HepG2 (cell line): ENCODE measurements around the gene GPRIN1. TPM values are rescaled to one million over a fixed set of nuclear protein-coding genes. Genes with fewer than 3 reads are reported as not detected.

Experiments used
- ATAC-seq: fragments of 200-7000 bp; cut with Tn5 transposase; 3 replicates; pipeline ENCODE4 v1.9.1; 2020; ENCODE audit warnings: mild to moderate bottlenecking, moderate library complexity
- BruUV-seq: library from RNA; stranded (reverse); fragments of 400-500 nt; replicated peaks from 2 replicates; lab custom pipeline; 2021; lab: Mats Ljungman, UMichigan
- CTCF ChIA-PET: fragments of 300-600 bp; formaldehyde crosslinking; extraction: SDS; loops from one replicate; lab custom pipeline; 2021; ENCODE audit warnings: low total read pairs, inconsistent platforms, low intra/inter-chr PET ratio; lab: Yijun Ruan, JAX
- POLR2A ChIA-PET: fragments of 350-600 bp; sonication (Branson Sonifier 250); formaldehyde crosslinking; loops from one replicate; lab custom pipeline; 2020; ENCODE audit warnings: antibody characterized with exemption, inconsistent platforms; lab: Yijun Ruan, JAX
- DNase-seq: peaks from one replicate; pipeline ENCODE4 v3.0.0-alpha.2; 2015; ENCODE audit warnings: low spot score
- FAIRE-seq: peaks from 3 replicates; lab custom pipeline; 2011; peaks lifted over from hg19 to GRCh38; lab: Jason Lieb, UNC
- H2AFZ ChIP-seq: one replicate; pipeline ENCODE4 v1.6.1; 2011; ENCODE audit warnings: low read length, inconsistent platforms
- H3K27ac ChIP-seq: fragments of 300-600 bp; 3 replicates; pipeline ENCODE4 v1.8.0; 2011; ENCODE audit warnings: mixed run types, mild to moderate bottlenecking, mixed read lengths, low read length, inconsistent platforms; ENCODE audit not compliant: insufficient read depth; ENCODE audit errors: extremely low read length
- H3K27me3 ChIP-seq, 2 experiments: fragments of 200-600 bp in 1 of 2; 2 replicates in 1 of 2; 3 replicates in 1 of 2; pipeline versions ENCODE4 v1.6.0 to v1.8.0; 2011; ENCODE audit warnings: low read length in 2 of 2, mild to moderate bottlenecking in 2 of 2, moderate library complexity in 2 of 2, inconsistent platforms in 1 of 2; ENCODE audit not compliant: insufficient read depth in 2 of 2, control insufficient read depth in 1 of 2
- H3K36me3 ChIP-seq, 2 experiments: fragments of 200-600 bp in 1 of 2; replicated peaks in 1 of 2; 2 replicates in 1 of 2; 3 replicates in 1 of 2; pipeline versions ENCODE4 v1.5.1 to v1.8.0; 2011; ENCODE audit warnings: low read length in 2 of 2, inconsistent platforms in 1 of 2; ENCODE audit not compliant: insufficient read depth in 2 of 2, control insufficient read depth in 1 of 2
- H3K4me1 ChIP-seq: 2 replicates; pipeline ENCODE4 v1.5.1; 2012; ENCODE audit warnings: low read length, inconsistent platforms; ENCODE audit not compliant: insufficient read depth
- H3K4me2 ChIP-seq: 2 replicates; pipeline ENCODE4 v1.6.0; 2011; ENCODE audit warnings: low read depth, low read length, inconsistent platforms
- H3K4me3 ChIP-seq, 3 experiments: fragments of 200-600 bp in 1 of 3; sonication (generic), shearing (Covaris generic) in 1 of 3; replicated peaks in 1 of 3; 2 replicates each; pipeline ENCODE4 v1.5.1; 2011 to 2016; ENCODE audit warnings: low read length in 3 of 3, inconsistent platforms in 2 of 3, low read depth in 2 of 3, mild to moderate bottlenecking in 2 of 3, control low read depth in 1 of 3, mixed read lengths in 1 of 3; ENCODE audit not compliant: insufficient read depth in 1 of 3
- H3K79me2 ChIP-seq: one replicate; pipeline ENCODE4 v1.6.1; 2011; ENCODE audit warnings: low read length, inconsistent platforms; ENCODE audit not compliant: insufficient read depth
- H3K9ac ChIP-seq: 2 replicates; pipeline ENCODE4 v1.6.0; 2011; ENCODE audit warnings: mild to moderate bottlenecking, low read depth, low read length, inconsistent platforms; ENCODE audit not compliant: insufficient read depth
- H3K9me3 ChIP-seq: 2 replicates; pipeline ENCODE4 v1.5.1; 2012; ENCODE audit warnings: mild to moderate bottlenecking, low read length
- H4K20me1 ChIP-seq: 2 replicates; pipeline ENCODE4 v1.6.0; 2011; ENCODE audit warnings: inconsistent platforms, mild to moderate bottlenecking, low read length, moderate library complexity; ENCODE audit not compliant: insufficient read depth
- CENPX ChIP-seq: sonication (generic); formaldehyde crosslinking; IDR thresholded peaks from 2 replicates; pipeline ENCODE4 v1.9.0; 2021; ENCODE audit warnings: mild to moderate bottlenecking, missing genetic modification reagents, moderate library complexity
- GTF3A ChIP-seq: sonication (generic); formaldehyde crosslinking; conservative IDR thresholded peaks from 2 replicates; pipeline ENCODE4 v1.4.0; 2020; ENCODE audit warnings: mild to moderate bottlenecking, missing genetic modification reagents
- PHB2 ChIP-seq: fragments of 450-650 bp; IDR thresholded peaks from 2 replicates; pipeline ENCODE4 v1.6.1; 2018; ENCODE audit not compliant: partially characterized antibody
- PLRG1 ChIP-seq: fragments of 450-650 bp; conservative IDR thresholded peaks from 2 replicates; pipeline ENCODE4 v1.6.1; 2016
- RAD21 ChIP-seq: fragments of 450-650 bp; formaldehyde crosslinking; IDR thresholded peaks from 2 replicates; pipeline ENCODE4 v1.5.0; 2020; ENCODE audit warnings: mild to moderate bottlenecking
- SOX6 ChIP-seq, 2 experiments: fragments of 450-650 bp in 1 of 2; sonication (generic) in 1 of 2; formaldehyde crosslinking in 1 of 2; IDR thresholded peaks; 2 replicates each; pipeline versions ENCODE4 v1.4.0 to v1.6.1; 2017 to 2020; ENCODE audit warnings: antibody characterized with exemption in 1 of 2, mild to moderate bottlenecking in 1 of 2, missing genetic modification reagents in 1 of 2
- SP2 ChIP-seq: sonication (generic); formaldehyde crosslinking; IDR thresholded peaks from 2 replicates; pipeline ENCODE4 v1.5.1; 2020; ENCODE audit warnings: mild to moderate bottlenecking, missing genetic modification reagents
- SP4 ChIP-seq: sonication (generic); formaldehyde crosslinking; IDR thresholded peaks from 2 replicates; pipeline ENCODE4 v1.8.1; 2023; ENCODE audit warnings: mild to moderate bottlenecking, missing genetic modification reagents
- STAG1 ChIP-seq: sonication (generic); formaldehyde crosslinking; IDR thresholded peaks from 2 replicates; pipeline ENCODE4 v1.4.0; 2020; ENCODE audit warnings: missing genetic modification reagents
- WGBS: methylation state at CpG from one replicate; pipeline ENCODE4 v1.1.6; 2017; ENCODE audit warnings: low lambda C conversion rate; 5-methylcytosine and 5-hydroxymethylcytosine counted together
- in situ Hi-C: cut with HindIII; loops from 2 replicates; pipeline ENCODE4 v1.10.0; 2017; ENCODE audit warnings: low pct_unique_long_range_greater_than_20kb; ENCODE audit not compliant: extremely low pct_ligation_motif_present
- intact Hi-C: fragments of 100-400 bp; cut with micrococcal nuclease; formaldehyde crosslinking; loops from one replicate; pipeline ENCODE4 v1.10.0; 2022; ENCODE audit not compliant: unreplicated experiment
- polyA plus RNA-seq, 8 experiments: library from polyadenylated mRNA; depleted of rRNA in 3 of 8; stranded (reverse) in 7 of 8; unstranded in 1 of 8; fragments of >200 nt; fragmentation: Illumina TruSeq in 4 of 8; extraction: Trizol in 4 of 8; gene quantifications; 2 replicates each; pipeline versions ENCODE4 v1.2.1 to v1.2.3, GENCODE V29; 2011 to 2016; ENCODE audit warnings: low read depth in 4 of 8, missing spikeins in 1 of 8, mixed read lengths in 1 of 8; ENCODE audit not compliant: insufficient read depth in 1 of 8
- total RNA-seq, 5 experiments: library from RNA; depleted of rRNA; stranded (reverse); fragments of >200 nt; fragmentation: Illumina TruSeq; extraction: Trizol; gene quantifications; 2 replicates each; pipeline ENCODE4 v1.2.3, GENCODE V29; 2016; ENCODE audit warnings: low read depth in 1 of 5
- TF ChIP-seq, protein P1 (sequence below): IDR thresholded peaks from 2 replicates; pipeline ENCODE4 v1.6.1; 2012; ENCODE audit warnings: inconsistent platforms
- TF ChIP-seq, protein P2 (sequence below): sonication (generic); formaldehyde crosslinking; IDR thresholded peaks from 2 replicates; pipeline ENCODE4 v1.5.1; 2020; ENCODE audit warnings: mild to moderate bottlenecking, missing genetic modification reagents, moderate library complexity

The GPRIN1 gene
- total and polyA plus RNA-seq, 2 of the 13 experiments (the other 11 are each of a cell fraction or from before 2014, with no cell fraction given), result 0.32 to 2.0 TPM

DNA sequence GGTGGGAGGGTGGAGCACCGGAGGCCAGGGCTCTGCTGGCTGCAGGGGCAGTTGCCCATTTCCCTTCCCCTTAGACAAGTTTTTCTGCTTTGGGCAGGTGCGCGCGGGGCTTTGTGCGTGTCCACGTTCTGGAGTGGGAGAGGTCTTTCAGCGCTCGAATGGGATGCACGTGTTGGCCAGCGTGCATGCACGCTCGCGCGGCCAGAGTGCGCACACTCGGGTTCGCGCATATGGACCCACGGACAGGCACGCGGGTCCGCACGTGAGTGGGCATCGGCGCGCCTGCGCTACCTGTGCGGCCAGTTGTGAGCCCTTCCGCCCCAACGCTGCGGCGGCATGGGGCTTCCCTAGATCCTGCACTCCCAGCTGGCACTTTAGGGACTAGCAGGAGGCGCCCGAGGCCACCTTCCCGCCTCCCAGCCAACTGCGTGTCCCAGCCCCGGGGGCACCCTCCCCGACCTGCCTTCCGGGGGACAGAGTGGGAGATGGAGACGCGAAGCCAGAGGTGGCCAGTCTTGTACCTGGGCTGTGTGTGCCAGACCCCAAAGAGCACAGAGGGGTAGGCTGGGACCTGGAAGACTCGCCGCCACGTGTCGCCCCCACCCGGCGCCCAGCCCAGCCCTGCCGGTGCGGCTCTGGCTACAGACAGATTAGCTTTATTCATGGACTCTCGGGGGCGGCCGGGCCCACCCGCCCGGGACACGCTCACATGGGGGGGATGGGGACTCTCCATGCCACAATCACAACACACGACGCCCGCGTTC is 9.8 kb upstream of the GPRIN1 start:
- no peaks in the 10 kb centered on the region for H3K4me1 ChIP-seq
- H3K9ac ChIP-seq, result no peak overlapping the region
- H4K20me1 ChIP-seq, result no peaks in the 10 kb centered on the region
- CTCF ChIA-PET, result no interaction called here
- peak overlapping the region; percentile 3; the same call in 1 of the 2 replicates for H3K4me2 ChIP-seq
- TF ChIP-seq SOX6 (IDR thresholded peaks at IDR 0.05), result no peak
- TF ChIP-seq SOX6 (CRISPR knock-in tag; IDR thresholded peaks at IDR 0.05), result no peak
- TF ChIP-seq CENPX (CRISPR knock-in tag), result no peak
- no peak for TF ChIP-seq GTF3A (CRISPR knock-in tag)
- no peak for TF ChIP-seq SP2 (CRISPR knock-in tag)
- no peak for TF ChIP-seq PHB2
- intact Hi-C loops, result no loop called here
- in situ Hi-C loops, result no loop called here
- H3K27ac ChIP-seq, result no peak overlapping the region
- no peaks in the 10 kb centered on the region for H3K9me3 ChIP-seq
- H3K27me3 ChIP-seq, result peaks cover 9 to 65% of the 10 kb centered on the region in 2 experiments
- ATAC-seq (no peak; the same call in 2 of the 3 replicates), DNase-seq (no peak), FAIRE-seq (no peak)
- no TSS peak for BruUV-seq
- H3K36me3 ChIP-seq, result no peaks in the 10 kb centered on the region
- no peaks in the 10 kb centered on the region for H3K79me2 ChIP-seq
- WGBS, result 70% methylated on average over 30 of the region's 59 CpGs
- POLR2A ChIA-PET, result no interaction called here
- no peak overlapping the region; a peak in 1 of 6 replicates for H3K4me3 ChIP-seq
- H2AFZ ChIP-seq, result no peak overlapping the region

DNA sequence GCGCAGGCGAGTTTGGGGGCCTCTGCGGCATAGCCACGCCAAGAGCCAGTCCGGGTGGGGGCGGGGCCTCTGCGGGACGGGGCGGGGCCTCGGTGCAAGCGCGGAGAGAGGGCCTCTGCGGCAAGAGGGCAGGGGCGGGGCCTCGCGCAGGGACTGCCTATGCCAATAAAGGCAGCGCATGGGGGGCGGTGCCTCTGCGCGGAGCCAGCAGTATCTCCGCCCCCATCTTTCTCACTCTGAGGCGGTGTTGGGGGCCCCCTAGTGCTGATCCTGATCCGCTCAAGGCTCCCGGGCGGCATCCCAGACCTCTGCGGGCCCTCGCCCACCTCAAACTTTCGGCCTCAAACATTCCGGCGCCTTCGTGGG is 9.2 kb upstream of the GPRIN1 start:
- peak; percentile 88 for ATAC-seq
- Histone ChIP-seq H3K27me3 (peaks cover 9 to 62% of the 10 kb centered on the region in 2 experiments), H3K9ac (no peak overlapping the region), H3K36me3 (no peaks in the 10 kb centered on the region), H3K9me3 (no peaks in the 10 kb centered on the region), H2AFZ (no peak overlapping the region), H4K20me1 (no peaks in the 10 kb centered on the region), H3K79me2 (no peaks in the 10 kb centered on the region), H3K4me3 (no peak overlapping the region; a peak in 1 of 6 replicates), H3K4me1 (no peaks in the 10 kb centered on the region), H3K4me2 (peak overlapping the region; percentile 3; the same call in 1 of the 2 replicates), H3K27ac (no peak overlapping the region)
- no peak for FAIRE-seq
- no TSS peak for BruUV-seq
- 24% methylated on average over 17 of the region's 31 CpGs for WGBS
- intact Hi-C loops, result no loop called here
- peak; percentile 56 for DNase-seq
- ChIA-PET POLR2A (no interaction called here), CTCF (no interaction called here)
- in situ Hi-C loops, result no loop called here
- TF ChIP-seq, protein P1, sequence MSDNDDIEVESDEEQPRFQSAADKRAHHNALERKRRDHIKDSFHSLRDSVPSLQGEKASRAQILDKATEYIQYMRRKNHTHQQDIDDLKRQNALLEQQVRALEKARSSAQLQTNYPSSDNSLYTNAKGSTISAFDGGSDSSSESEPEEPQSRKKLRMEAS, result peak; percentile 29; the same call in 1 of the 2 replicates
- TF ChIP-seq RAD21 (0 out of 2 replicates have a peak, but pooled peaks have one; percentile 53), STAG1 (CRISPR knock-in tag) (peak; percentile 61), SP4 (CRISPR knock-in tag) (peak; percentile 38; the same call in 1 of the 2 replicates), PLRG1 (no peak)
- TF ChIP-seq, protein P2, sequence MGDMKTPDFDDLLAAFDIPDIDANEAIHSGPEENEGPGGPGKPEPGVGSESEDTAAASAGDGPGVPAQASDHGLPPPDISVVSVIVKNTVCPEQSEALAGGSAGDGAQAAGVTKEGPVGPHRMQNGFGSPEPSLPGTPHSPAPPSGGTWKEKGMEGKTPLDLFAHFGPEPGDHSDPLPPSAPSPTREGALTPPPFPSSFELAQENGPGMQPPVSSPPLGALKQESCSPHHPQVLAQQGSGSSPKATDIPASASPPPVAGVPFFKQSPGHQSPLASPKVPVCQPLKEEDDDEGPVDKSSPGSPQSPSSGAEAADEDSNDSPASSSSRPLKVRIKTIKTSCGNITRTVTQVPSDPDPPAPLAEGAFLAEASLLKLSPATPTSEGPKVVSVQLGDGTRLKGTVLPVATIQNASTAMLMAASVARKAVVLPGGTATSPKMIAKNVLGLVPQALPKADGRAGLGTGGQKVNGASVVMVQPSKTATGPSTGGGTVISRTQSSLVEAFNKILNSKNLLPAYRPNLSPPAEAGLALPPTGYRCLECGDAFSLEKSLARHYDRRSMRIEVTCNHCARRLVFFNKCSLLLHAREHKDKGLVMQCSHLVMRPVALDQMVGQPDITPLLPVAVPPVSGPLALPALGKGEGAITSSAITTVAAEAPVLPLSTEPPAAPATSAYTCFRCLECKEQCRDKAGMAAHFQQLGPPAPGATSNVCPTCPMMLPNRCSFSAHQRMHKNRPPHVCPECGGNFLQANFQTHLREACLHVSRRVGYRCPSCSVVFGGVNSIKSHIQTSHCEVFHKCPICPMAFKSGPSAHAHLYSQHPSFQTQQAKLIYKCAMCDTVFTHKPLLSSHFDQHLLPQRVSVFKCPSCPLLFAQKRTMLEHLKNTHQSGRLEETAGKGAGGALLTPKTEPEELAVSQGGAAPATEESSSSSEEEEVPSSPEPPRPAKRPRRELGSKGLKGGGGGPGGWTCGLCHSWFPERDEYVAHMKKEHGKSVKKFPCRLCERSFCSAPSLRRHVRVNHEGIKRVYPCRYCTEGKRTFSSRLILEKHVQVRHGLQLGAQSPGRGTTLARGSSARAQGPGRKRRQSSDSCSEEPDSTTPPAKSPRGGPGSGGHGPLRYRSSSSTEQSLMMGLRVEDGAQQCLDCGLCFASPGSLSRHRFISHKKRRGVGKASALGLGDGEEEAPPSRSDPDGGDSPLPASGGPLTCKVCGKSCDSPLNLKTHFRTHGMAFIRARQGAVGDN (CRISPR knock-in tag), result 0 out of 2 replicates have a peak, but pooled peaks have one; percentile 24
